ENCODE data around the gene GPR146.

DNA sequence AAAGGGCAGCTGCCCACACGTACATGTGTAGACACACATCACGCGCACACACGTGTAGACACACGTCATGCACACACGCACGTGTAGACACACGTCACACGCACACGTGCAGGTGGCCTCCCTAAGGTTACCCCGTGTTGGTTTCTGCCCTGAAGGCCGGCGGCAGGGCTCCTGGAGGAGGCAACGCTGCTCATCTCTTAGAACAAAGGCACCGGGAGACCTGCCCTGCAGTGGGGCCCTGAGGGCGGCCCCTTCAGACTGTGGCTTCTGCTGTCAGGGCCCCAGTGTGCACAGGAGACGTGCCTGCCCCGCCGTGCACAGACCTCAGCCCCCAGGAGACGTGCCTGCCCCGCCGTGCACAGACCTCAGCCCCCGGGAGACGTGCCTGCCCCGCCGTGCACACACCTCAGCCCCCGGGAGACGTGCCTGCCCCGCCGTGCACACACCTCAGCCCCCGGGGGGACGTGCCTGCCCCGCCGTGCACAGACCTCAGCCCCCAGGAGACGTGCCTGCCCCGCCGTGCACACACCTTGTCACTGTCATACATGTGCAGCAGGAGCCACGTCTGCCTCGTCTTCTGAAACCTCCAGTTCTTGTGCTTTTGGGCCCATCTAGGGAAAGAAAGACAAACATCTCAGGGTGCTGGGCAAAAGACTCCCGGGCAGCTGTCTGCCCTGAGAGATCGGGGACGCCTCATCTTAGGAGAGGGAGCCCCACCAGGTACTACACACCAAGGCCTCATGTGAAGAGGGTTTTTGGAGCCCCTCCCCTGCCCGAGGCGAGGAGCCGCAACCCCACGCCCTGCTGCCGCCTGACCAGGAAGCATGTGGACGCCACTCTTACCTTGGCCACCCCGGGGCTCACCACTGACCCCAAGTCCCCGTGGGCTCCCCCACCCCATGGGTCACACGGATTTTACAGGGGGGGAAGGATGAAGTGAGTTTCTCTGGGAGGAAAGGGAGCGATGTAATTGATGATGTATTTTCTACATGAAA, 44.1 kb upstream of the GPR146 start:
- TF ChIP-seq POLR2A (IDR thresholded peaks at IDR 0.05) (no peak), POLR2AphosphoS5 (IDR thresholded peaks at IDR 0.05) (no peak), EP300 (IDR thresholded peaks at IDR 0.05) (no peak)
- TF ChIP-seq, protein P1, sequence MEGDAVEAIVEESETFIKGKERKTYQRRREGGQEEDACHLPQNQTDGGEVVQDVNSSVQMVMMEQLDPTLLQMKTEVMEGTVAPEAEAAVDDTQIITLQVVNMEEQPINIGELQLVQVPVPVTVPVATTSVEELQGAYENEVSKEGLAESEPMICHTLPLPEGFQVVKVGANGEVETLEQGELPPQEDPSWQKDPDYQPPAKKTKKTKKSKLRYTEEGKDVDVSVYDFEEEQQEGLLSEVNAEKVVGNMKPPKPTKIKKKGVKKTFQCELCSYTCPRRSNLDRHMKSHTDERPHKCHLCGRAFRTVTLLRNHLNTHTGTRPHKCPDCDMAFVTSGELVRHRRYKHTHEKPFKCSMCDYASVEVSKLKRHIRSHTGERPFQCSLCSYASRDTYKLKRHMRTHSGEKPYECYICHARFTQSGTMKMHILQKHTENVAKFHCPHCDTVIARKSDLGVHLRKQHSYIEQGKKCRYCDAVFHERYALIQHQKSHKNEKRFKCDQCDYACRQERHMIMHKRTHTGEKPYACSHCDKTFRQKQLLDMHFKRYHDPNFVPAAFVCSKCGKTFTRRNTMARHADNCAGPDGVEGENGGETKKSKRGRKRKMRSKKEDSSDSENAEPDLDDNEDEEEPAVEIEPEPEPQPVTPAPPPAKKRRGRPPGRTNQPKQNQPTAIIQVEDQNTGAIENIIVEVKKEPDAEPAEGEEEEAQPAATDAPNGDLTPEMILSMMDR (IDR thresholded peaks at IDR 0.05) = no peak

All from stomach (tissue), 4 donors.